PFSK-1 (cell line): ENCODE data around the gene TSEN2.

ENCODE experiments used
- FOXP2 ChIP-seq: optimal IDR thresholded peaks from 2 replicates; pipeline ENCODE3; 2011; ENCODE audit warnings: borderline replicate concordance, control low read depth, inconsistent platforms; ENCODE audit not compliant: insufficient read depth; ENCODE audit errors: extremely low read length, extremely low read depth
- POLR2AphosphoS5 ChIP-seq: IDR thresholded peaks from 2 replicates; pipeline ENCODE4 v1.6.1; 2012; ENCODE audit warnings: low read depth, mild to moderate bottlenecking, control low read depth, low read length, moderate library complexity
- REST ChIP-seq, 2 experiments: IDR thresholded peaks; 2 replicates each; pipeline versions ENCODE4 v1.6.1 to v1.8.0; 2011 to 2012; ENCODE audit warnings: low read depth in 2 of 2, low read length in 2 of 2, control low read depth in 1 of 2, inconsistent platforms in 1 of 2, mild to moderate bottlenecking in 1 of 2, moderate library complexity in 1 of 2; ENCODE audit not compliant: insufficient read depth in 1 of 2
- SIN3A ChIP-seq: IDR thresholded peaks from 2 replicates; pipeline ENCODE4 v1.6.1; 2012; ENCODE audit warnings: mild to moderate bottlenecking, low read length, moderate library complexity, borderline replicate concordance; ENCODE audit not compliant: insufficient read depth
- TAF1 ChIP-seq: IDR thresholded peaks from 2 replicates; pipeline ENCODE4 v1.6.1; 2012; ENCODE audit warnings: low read length, control low read depth, borderline replicate concordance; ENCODE audit not compliant: insufficient read depth

Gene TSEN2

DNA sequence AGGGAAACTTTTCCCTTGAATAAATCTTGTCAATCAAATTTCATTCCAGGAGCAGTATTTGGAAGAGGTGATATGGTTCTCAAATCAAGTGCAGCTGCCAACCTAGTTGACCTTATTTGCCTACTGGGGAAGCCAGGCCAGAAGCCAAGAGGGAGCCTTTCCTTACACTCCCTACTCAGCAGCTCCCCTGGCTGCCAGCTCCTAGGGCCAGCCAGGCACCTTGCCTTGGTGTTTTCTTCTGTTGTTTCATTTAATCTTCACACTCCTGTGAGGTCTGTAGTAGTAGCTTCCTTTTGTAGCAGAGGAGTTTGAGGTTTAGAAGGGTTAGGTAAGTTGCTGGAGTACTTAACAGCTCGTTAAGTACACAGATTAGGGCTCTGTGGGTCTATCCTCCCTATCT is 38.4 kb downstream of the TSEN2 start:
- TF ChIP-seq REST (IDR thresholded peaks at IDR 0.05; ENCODE audit: insufficient read depth in 1 of 2, low read depth in 2 of 2, low read length in 2 of 2) = no peak
- TF ChIP-seq SIN3A = no peak
- no peak for TF ChIP-seq TAF1
- no peak for TF ChIP-seq POLR2AphosphoS5
- no peak for TF ChIP-seq FOXP2

GRCh38 chr3:12527757-12528143 is 43.5 kb downstream of the TSEN2 start:
- TF ChIP-seq SIN3A (no peak), POLR2AphosphoS5 (no peak), FOXP2 (no peak), TAF1 (no peak), REST (IDR thresholded peaks at IDR 0.05; ENCODE audit: insufficient read depth in 1 of 2, low read depth in 2 of 2, low read length in 2 of 2) (no peak)

- no peak for TF ChIP-seq TAF1
- TF ChIP-seq SIN3A = no peak
- no peak for TF ChIP-seq REST (IDR thresholded peaks at IDR 0.05; ENCODE audit: insufficient read depth in 1 of 2, low read depth in 2 of 2, low read length in 2 of 2)
- no peak for TF ChIP-seq FOXP2
- no peak for TF ChIP-seq POLR2AphosphoS5
Observed at GRCh38 chr3:12532182-12532581, 47.9 kb downstream of the TSEN2 start.

GRCh38 chr3:12536423-12536822 is 52.1 kb downstream of the TSEN2 start:
- no peak for TF ChIP-seq FOXP2
- TF ChIP-seq SIN3A = no peak
- no peak for TF ChIP-seq REST (IDR thresholded peaks at IDR 0.05; ENCODE audit: insufficient read depth in 1 of 2, low read depth in 2 of 2, low read length in 2 of 2)
- TF ChIP-seq TAF1 = no peak

- TF ChIP-seq REST (IDR thresholded peaks at IDR 0.05; ENCODE audit: insufficient read depth in 1 of 2, low read depth in 2 of 2, low read length in 2 of 2) (no peak), SIN3A (no peak), TAF1 (no peak), FOXP2 (no peak), POLR2AphosphoS5 (no peak)
Observed at GRCh38 chr3:12541625-12542024, 57.3 kb downstream of the TSEN2 start.
